ENCODE results near the gene SEMA3E. TPM values are rescaled to one million over a fixed set of nuclear protein-coding genes. Genes with fewer than 3 reads are reported as not detected.
"Not testable (repeated sequence)": the region's sequence is repeated elsewhere in the genome, so short reads cannot be mapped to it uniquely, and the experiment has no call there.

The SEMA3E gene
- total RNA-seq, 1 experiment from 2014 or later = 2.5 TPM

DNA sequence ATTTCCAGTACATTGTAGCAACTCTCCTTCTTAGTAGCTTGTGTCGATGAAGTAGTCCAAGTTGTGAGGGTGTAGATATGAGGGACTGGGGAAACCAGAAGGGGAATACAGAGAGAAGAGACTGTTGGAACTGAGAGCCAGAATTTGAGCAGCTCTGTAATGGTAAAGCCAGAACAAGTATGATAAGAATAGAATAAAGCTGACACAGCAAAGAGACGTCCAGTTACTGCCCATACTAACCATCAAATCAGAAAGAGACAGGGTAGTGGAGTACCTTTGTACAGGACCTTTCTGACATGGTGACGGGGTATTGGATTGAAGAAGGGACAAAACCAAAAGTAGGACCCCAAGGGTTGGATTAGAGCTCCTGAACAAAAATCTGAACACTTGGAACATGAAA is 206.0 kb downstream of the SEMA3E start (continued):
- no peak for TF ChIP-seq TEAD1 (CRISPR knock-in tag; IDR thresholded peaks at IDR 0.05)
- no peak for TF ChIP-seq ZNF532 (CRISPR knock-in tag; IDR thresholded peaks at IDR 0.05; ENCODE audit: borderline replicate concordance)

- no peak for ATAC-seq
- ChIA-PET POLR2A (no interaction called here), CTCF (interaction anchor here (0.7 kb wide), 1 partner anchor 36 kb away, joined by 3 read pairs; no protein-coding TSS in a partner anchor)
Observed at GRCh38 chr7:83439026-83439425, 209.9 kb downstream of the SEMA3E start.

GRCh38 chr7:83430289-83430688 is 218.7 kb downstream of the SEMA3E start:
- ATAC-seq; H3K27me3 Mint-ChIP-seq (ENCODE audit: low read depth); H3K4me3 Mint-ChIP-seq; DNase-seq (ENCODE audit: low spot score); H3K36me3 Mint-ChIP-seq; H3K9me3 Mint-ChIP-seq: not testable (repeated sequence)
- Mint-ChIP-seq H3K4me1 (peaks cover 54% of the 10 kb centered on the region), H3K27ac (0 out of 2 replicates have a peak overlapping the region, but pooled peaks have one; percentile 91)
- CTCF ChIA-PET = interaction anchor here (1.2 to 1.3 kb wide), 2 partner anchors 45 kb away, joined by 3 to 4 read pairs; no protein-coding TSS in a partner anchor
- TF ChIP-seq NFE2L1 (CRISPR knock-in tag; IDR thresholded peaks at IDR 0.05) = 0 out of 2 replicates have a peak, but pooled peaks have one; percentile 30
- POLR2A ChIA-PET = interaction anchor here (0.6 to 2.6 kb wide), 3 partner anchors 37 to 378 kb away, joined by 3 to 12 read pairs (median 4); no protein-coding TSS in a partner anchor

More at GRCh38 chr7:83439026-83439425, 209.9 kb downstream of the SEMA3E start:
- Mint-ChIP-seq H3K4me3 (no peak overlapping the region), H3K36me3 (peaks cover 14% of the 10 kb centered on the region), H3K4me1 (peaks cover 34% of the 10 kb centered on the region), H3K27me3 (ENCODE audit: low read depth) (no peaks in the 10 kb centered on the region; the same call in 1 of the 2 replicates), H3K9me3 (peaks cover 16% of the 10 kb centered on the region), H3K27ac (0 out of 2 replicates have a peak overlapping the region, but pooled peaks have one; percentile 46)
- TF ChIP-seq FOXK1 (CRISPR knock-in tag; IDR thresholded peaks at IDR 0.05) = no peak
- no peak for TF ChIP-seq NFATC4 (CRISPR knock-in tag; IDR thresholded peaks at IDR 0.05)
- DNase-seq (ENCODE audit: low spot score) = no peak

DNA sequence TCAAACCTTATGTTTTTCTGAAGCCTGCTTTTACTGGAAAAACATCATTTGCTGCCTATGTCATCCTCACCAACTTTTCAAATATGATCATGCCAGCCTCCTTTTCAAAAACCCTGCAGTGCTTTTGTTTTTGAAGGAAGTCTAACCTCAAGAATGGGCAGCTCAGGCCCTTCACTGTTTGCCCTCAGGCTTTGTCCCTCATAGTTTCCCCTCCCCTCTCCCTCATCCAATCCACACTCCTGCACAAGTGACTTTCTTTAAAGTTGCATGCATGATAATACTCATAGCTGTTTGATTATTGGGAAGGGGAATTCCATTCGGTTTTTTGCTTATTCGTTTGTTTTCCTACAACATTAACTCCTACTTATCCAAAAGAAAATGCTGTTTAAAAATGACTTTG is 219.4 kb downstream of the SEMA3E start:
- POLR2A ChIA-PET = interaction anchor here (0.6 to 2.6 kb wide), 3 partner anchors 38 to 379 kb away, joined by 3 to 12 read pairs (median 4); no protein-coding TSS in a partner anchor
- TF ChIP-seq TEAD1 (CRISPR knock-in tag; IDR thresholded peaks at IDR 0.05) = peak; percentile 76; the same call in 1 of the 2 replicates
- TF ChIP-seq ZNF396 (CRISPR knock-in tag; IDR thresholded peaks at IDR 0.05; ENCODE audit: borderline replicate concordance) = no peak
- Mint-ChIP-seq H3K27ac (peak overlapping the region; percentile 91), H3K4me1 (peaks cover 62% of the 10 kb centered on the region), H3K36me3 (peaks cover 4% of the 10 kb centered on the region; the same call in 1 of the 2 replicates), H3K9me3 (0 out of 2 replicates have a peak, but pooled peaks cover 5% of the 10 kb centered on the region), H3K4me3 (peak overlapping the region; percentile 52), H3K27me3 (ENCODE audit: low read depth) (no peaks in the 10 kb centered on the region)
- peak; percentile 93 for ATAC-seq
- peak; percentile 25 for DNase-seq (ENCODE audit: low spot score)
- CTCF ChIA-PET = interaction anchor here (0.6 to 1.3 kb wide), 3 partner anchors 23 to 46 kb away, joined by 3 read pairs; no protein-coding TSS in a partner anchor

DNA sequence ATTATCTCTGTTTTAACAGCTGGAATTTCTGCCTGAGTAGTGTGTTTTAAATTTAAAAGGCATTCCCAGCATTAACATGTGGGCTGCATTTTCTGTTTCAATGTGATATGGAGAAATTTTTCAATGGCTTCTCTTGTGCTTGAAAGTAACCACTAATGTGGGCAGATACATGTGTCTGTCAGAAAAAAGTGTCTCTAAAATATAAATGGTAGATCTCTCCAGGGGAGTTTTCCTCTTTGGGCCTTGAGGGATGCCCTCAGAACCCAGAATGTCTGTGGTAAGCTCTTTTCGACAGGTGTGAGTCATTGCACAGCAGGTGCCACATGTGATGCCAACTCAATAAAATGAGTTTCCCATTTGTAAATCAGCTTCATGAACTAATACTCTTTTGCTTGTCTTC is 221.1 kb downstream of the SEMA3E start:
- DNase-seq (ENCODE audit: low spot score) = no peak
- peaks cover 4% of the 10 kb centered on the region; the same call in 1 of the 2 replicates for H3K36me3 Mint-ChIP-seq
- ChIA-PET POLR2A (interaction anchor here (2.6 kb wide), 1 partner anchor 39 kb away, joined by 12 read pairs; no protein-coding TSS in a partner anchor), CTCF (interaction anchor here (1.2 to 2.1 kb wide), 3 partner anchors 16 to 47 kb away, joined by 3 to 7 read pairs (median 4); no protein-coding TSS in a partner anchor)
- peak; percentile 20 for ATAC-seq
- 0 out of 2 replicates have a peak, but pooled peaks cover 5% of the 10 kb centered on the region for H3K9me3 Mint-ChIP-seq
- H3K4me1 Mint-ChIP-seq = peaks cover 72% of the 10 kb centered on the region
- peak overlapping the region; percentile 41 for H3K27ac Mint-ChIP-seq
- peak overlapping the region; percentile 29 for H3K4me3 Mint-ChIP-seq
- H3K27me3 Mint-ChIP-seq (ENCODE audit: low read depth) = no peaks in the 10 kb centered on the region
- TF ChIP-seq E2F1 (CRISPR knock-in tag; IDR thresholded peaks at IDR 0.05) (no peak), SP1 (CRISPR knock-in tag; conservative IDR thresholded peaks at IDR 0.05) (no peak), TEAD1 (CRISPR knock-in tag; IDR thresholded peaks at IDR 0.05) (no peak), ZNF423 (CRISPR knock-in tag; IDR thresholded peaks at IDR 0.05) (no peak), GRHL2 (CRISPR knock-in tag; IDR thresholded peaks at IDR 0.05; ENCODE audit: insufficient replicate concordance, severe bottlenecking) (no peak), CREM (CRISPR knock-in tag; IDR thresholded peaks at IDR 0.05) (no peak), RORB (CRISPR knock-in tag; IDR thresholded peaks at IDR 0.05) (no peak), MXD4 (CRISPR knock-in tag; IDR thresholded peaks at IDR 0.05; ENCODE audit: borderline replicate concordance) (no peak)
- TF ChIP-seq, protein P1, sequence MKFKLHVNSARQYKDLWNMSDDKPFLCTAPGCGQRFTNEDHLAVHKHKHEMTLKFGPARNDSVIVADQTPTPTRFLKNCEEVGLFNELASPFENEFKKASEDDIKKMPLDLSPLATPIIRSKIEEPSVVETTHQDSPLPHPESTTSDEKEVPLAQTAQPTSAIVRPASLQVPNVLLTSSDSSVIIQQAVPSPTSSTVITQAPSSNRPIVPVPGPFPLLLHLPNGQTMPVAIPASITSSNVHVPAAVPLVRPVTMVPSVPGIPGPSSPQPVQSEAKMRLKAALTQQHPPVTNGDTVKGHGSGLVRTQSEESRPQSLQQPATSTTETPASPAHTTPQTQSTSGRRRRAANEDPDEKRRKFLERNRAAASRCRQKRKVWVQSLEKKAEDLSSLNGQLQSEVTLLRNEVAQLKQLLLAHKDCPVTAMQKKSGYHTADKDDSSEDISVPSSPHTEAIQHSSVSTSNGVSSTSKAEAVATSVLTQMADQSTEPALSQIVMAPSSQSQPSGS (CRISPR knock-in tag; IDR thresholded peaks at IDR 0.05; ENCODE audit: borderline replicate concordance, low read depth) = no peak
- TF ChIP-seq, protein P2, sequence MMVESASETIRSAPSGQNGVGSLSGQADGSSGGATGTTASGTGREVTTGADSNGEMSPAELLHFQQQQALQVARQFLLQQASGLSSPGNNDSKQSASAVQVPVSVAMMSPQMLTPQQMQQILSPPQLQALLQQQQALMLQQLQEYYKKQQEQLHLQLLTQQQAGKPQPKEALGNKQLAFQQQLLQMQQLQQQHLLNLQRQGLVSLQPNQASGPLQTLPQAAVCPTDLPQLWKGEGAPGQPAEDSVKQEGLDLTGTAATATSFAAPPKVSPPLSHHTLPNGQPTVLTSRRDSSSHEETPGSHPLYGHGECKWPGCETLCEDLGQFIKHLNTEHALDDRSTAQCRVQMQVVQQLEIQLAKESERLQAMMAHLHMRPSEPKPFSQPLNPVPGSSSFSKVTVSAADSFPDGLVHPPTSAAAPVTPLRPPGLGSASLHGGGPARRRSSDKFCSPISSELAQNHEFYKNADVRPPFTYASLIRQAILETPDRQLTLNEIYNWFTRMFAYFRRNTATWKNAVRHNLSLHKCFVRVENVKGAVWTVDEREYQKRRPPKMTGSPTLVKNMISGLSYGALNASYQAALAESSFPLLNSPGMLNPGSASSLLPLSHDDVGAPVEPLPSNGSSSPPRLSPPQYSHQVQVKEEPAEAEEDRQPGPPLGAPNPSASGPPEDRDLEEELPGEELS (CRISPR knock-in tag; IDR thresholded peaks at IDR 0.05) = no peak
